ENCODE results near the gene NEAT1. TPM values are rescaled to one million over a fixed set of nuclear protein-coding genes. Genes with fewer than 3 reads are reported as not detected.

The NEAT1 gene
- total and polyA plus RNA-seq, 2 experiments from 2014 or later: 5.3 to 7.2 TPM

DNA sequence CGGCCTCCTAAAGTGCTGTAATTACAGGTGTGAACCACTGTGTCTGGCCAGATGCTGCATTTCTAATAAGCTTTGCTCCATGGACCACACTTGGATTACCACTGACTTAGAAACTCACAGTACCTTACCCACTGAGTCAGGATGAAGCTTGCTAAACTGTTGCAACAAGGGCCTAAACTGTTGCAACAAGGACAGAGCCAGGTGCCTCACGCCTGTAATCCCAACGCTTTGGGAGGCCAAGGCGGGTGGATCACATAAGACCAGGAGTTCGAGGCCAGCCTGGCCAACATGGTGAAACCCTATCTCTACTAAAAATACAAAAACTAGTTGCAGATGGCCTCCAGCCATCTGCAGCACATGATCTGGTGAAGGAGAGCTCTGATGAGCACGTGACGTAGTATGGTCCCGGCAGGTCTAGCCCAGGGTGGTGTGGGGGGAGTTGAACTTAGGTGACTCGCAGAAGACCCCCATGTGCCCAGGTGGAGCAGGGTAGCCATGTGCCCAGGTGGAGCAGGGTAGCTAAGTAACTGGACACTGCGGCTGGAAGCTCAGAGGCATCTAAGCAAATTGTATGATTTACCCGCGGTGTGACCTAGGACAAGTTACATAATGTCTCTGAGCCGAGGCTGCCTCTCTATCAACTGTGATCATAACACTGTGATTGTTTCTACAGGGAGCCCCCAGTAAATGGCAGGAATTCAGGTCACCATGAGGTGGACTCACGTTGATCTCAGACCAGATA lies 48.6 kb upstream of the NEAT1 start:
- Histone ChIP-seq H2AFZ (no peak overlapping the region), H3K4me1 (ENCODE audit: insufficient read depth) (no peaks in the 10 kb centered on the region)
- no peak overlapping the region for H3K27ac Mint-ChIP-seq

More for the DNA sequence above, 48.6 kb upstream of the NEAT1 start:
- Histone ChIP-seq H3K4me2 (no peak overlapping the region), H3K9me2 (ENCODE audit: insufficient read depth) (no peaks in the 10 kb centered on the region), H3K27ac (ENCODE audit: low read depth) (no peak overlapping the region), H3K27me3 (ENCODE audit: insufficient read depth) (no peaks in the 10 kb centered on the region), H4K20me1 (replicated peaks; ENCODE audit: insufficient read depth) (no peaks in the 10 kb centered on the region), H3K4me3 (no peak overlapping the region), H3K36me3 (ENCODE audit: insufficient read depth) (no peaks in the 10 kb centered on the region), H3K79me2 (replicated peaks; ENCODE audit: insufficient read depth) (no peaks in the 10 kb centered on the region), H3F3A (replicated peaks; ENCODE audit: low read depth) (no peaks in the 10 kb centered on the region)
- ATAC-seq (no peak), DNase-seq (ENCODE audit: low spot score) (no peak)
- H3K9me3 Mint-ChIP-seq: no peaks in the 10 kb centered on the region
- TF ChIP-seq STAT1 (IDR thresholded peaks at IDR 0.05; ENCODE audit: unreplicated experiment) (no peak), ZNF462 (CRISPR knock-in tag; IDR thresholded peaks at IDR 0.05) (no peak), CTCF (conservative IDR thresholded peaks at IDR 0.05; ENCODE audit: low read depth in 2 of 2) (no peak), NANOG (IDR thresholded peaks at IDR 0.05; ENCODE audit: borderline replicate concordance) (no peak), JUNB (IDR thresholded peaks at IDR 0.05; ENCODE audit: unreplicated experiment) (no peak), ZNF331 (CRISPR knock-in tag; IDR thresholded peaks at IDR 0.05; ENCODE audit: low read depth) (no peak), EZH2phosphoT487 (IDR thresholded peaks at IDR 0.05; ENCODE audit: unreplicated experiment) (no peak), POLR2AphosphoS5 (IDR thresholded peaks at IDR 0.05; ENCODE audit: low read depth) (no peak), CREB1 (CRISPR knock-in tag; IDR thresholded peaks at IDR 0.05; ENCODE audit: low read depth) (no peak), EZH2 (IDR thresholded peaks at IDR 0.05; ENCODE audit: low read depth, unreplicated experiment) (no peak), ZNF114 (CRISPR knock-in tag; IDR thresholded peaks at IDR 0.05) (no peak)
- TF ChIP-seq, protein P1, sequence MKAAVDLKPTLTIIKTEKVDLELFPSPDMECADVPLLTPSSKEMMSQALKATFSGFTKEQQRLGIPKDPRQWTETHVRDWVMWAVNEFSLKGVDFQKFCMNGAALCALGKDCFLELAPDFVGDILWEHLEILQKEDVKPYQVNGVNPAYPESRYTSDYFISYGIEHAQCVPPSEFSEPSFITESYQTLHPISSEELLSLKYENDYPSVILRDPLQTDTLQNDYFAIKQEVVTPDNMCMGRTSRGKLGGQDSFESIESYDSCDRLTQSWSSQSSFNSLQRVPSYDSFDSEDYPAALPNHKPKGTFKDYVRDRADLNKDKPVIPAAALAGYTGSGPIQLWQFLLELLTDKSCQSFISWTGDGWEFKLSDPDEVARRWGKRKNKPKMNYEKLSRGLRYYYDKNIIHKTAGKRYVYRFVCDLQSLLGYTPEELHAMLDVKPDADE (IDR thresholded peaks at IDR 0.05): no peak
- TF ChIP-seq, protein P2, sequence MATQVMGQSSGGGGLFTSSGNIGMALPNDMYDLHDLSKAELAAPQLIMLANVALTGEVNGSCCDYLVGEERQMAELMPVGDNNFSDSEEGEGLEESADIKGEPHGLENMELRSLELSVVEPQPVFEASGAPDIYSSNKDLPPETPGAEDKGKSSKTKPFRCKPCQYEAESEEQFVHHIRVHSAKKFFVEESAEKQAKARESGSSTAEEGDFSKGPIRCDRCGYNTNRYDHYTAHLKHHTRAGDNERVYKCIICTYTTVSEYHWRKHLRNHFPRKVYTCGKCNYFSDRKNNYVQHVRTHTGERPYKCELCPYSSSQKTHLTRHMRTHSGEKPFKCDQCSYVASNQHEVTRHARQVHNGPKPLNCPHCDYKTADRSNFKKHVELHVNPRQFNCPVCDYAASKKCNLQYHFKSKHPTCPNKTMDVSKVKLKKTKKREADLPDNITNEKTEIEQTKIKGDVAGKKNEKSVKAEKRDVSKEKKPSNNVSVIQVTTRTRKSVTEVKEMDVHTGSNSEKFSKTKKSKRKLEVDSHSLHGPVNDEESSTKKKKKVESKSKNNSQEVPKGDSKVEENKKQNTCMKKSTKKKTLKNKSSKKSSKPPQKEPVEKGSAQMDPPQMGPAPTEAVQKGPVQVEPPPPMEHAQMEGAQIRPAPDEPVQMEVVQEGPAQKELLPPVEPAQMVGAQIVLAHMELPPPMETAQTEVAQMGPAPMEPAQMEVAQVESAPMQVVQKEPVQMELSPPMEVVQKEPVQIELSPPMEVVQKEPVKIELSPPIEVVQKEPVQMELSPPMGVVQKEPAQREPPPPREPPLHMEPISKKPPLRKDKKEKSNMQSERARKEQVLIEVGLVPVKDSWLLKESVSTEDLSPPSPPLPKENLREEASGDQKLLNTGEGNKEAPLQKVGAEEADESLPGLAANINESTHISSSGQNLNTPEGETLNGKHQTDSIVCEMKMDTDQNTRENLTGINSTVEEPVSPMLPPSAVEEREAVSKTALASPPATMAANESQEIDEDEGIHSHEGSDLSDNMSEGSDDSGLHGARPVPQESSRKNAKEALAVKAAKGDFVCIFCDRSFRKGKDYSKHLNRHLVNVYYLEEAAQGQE (IDR thresholded peaks at IDR 0.05; ENCODE audit: unreplicated experiment): no peak
- H3K27me3 Mint-ChIP-seq (ENCODE audit: insufficient read depth, low read depth, poor library complexity): peaks cover 11% of the 10 kb centered on the region
- H3K36me3 Mint-ChIP-seq (ENCODE audit: low read depth): no peaks in the 10 kb centered on the region
- H3K4me3 Mint-ChIP-seq: no peak overlapping the region
- no peaks in the 10 kb centered on the region for H3K4me1 Mint-ChIP-seq

All from GM23338 (cell line).